Spleen (tissue), 11 donors: Measurements from ENCODE around the gene ATF4. TPM values are rescaled to one million over a fixed set of nuclear protein-coding genes. Genes with fewer than 3 reads are reported as not detected.

Experiments
- DNase-seq: peaks from one replicate; pipeline ENCODE4 v3.0.0-alpha.2; 2020
- H3K27ac ChIP-seq, 8 donors: fragments of 200-600 bp; sonication (generic) in 7 of 8; 1 replicate in 4 of 8; 2 replicates in 4 of 8; pipeline versions ENCODE4 v1.5.0 to v1.8.0; 2016 to 2021; ENCODE audit warnings: inconsistent platforms in 4 of 8, mild to moderate bottlenecking in 4 of 8, moderate library complexity in 1 of 8
- H3K27me3 ChIP-seq, 7 donors: fragments of 200-600 bp; sonication (generic) in 6 of 7; replicated peaks in 1 of 7; 1 replicate in 4 of 7; 2 replicates in 3 of 7; pipeline versions ENCODE4 v1.5.0 to v1.8.0; 2016 to 2021; ENCODE audit warnings: inconsistent platforms in 3 of 7, mild to moderate bottlenecking in 1 of 7
- H3K36me3 ChIP-seq, 6 donors: fragments of 200-600 bp; sonication (generic) in 5 of 6; 1 replicate in 4 of 6; 2 replicates in 2 of 6; pipeline versions ENCODE4 v1.5.0 to v1.8.0; 2016 to 2021; ENCODE audit warnings: inconsistent platforms in 2 of 6
- H3K4me1 ChIP-seq, 6 donors: fragments of 200-600 bp; sonication (generic) in 5 of 6; 1 replicate in 3 of 6; 2 replicates in 3 of 6; pipeline versions ENCODE4 v1.5.0 to v1.8.0; 2016 to 2021; ENCODE audit warnings: inconsistent platforms in 3 of 6
- H3K4me3 ChIP-seq, 8 donors: fragments of 200-600 bp; sonication (generic) in 7 of 8; 1 replicate in 4 of 8; 2 replicates in 4 of 8; pipeline versions ENCODE4 v1.5.0 to v1.8.0; 2016 to 2021; ENCODE audit warnings: inconsistent platforms in 4 of 8, mild to moderate bottlenecking in 4 of 8, moderate library complexity in 2 of 8
- H3K9me3 ChIP-seq, 8 donors: fragments of 200-600 bp; sonication (generic) in 7 of 8; 1 replicate in 4 of 8; 2 replicates in 4 of 8; pipeline versions ENCODE4 v1.5.0 to v1.8.0; 2016 to 2021; ENCODE audit warnings: inconsistent platforms in 4 of 8
- CTCF ChIP-seq, 11 experiments: fragments of 200-600 bp in 7 of 11; fragments of 450-650 bp in 4 of 11; sonication (generic) in 4 of 11; IDR thresholded peaks in 8 of 11; conservative IDR thresholded peaks in 3 of 11; 1 replicate in 7 of 11; 2 replicates in 4 of 11; pipeline versions ENCODE4 v1.4.0 to v1.8.0; 2016 to 2021; ENCODE audit warnings: antibody characterized with exemption in 11 of 11, inconsistent platforms in 4 of 11, mild to moderate bottlenecking in 1 of 11
- POLR2A ChIP-seq, 3 donors: fragments of 450-650 bp; IDR thresholded peaks; one replicate each; pipeline ENCODE4 v1.5.1; 2017; ENCODE audit warnings: antibody characterized with exemption in 3 of 3, mild to moderate bottlenecking in 1 of 3
- POLR2AphosphoS5 ChIP-seq, 3 donors: sonication (generic); formaldehyde crosslinking; IDR thresholded peaks; one replicate each; pipeline ENCODE4 v1.5.1; 2017; ENCODE audit warnings: antibody characterized with exemption in 3 of 3
- WGBS, 5 donors: extraction: QIAGEN DNeasy Blood & Tissue Kit in 3 of 5; methylation state at CpG; one replicate each; pipeline versions ENCODE4 v1.1.5 to v1.1.7; 2013 to 2018; 5-methylcytosine and 5-hydroxymethylcytosine counted together
- intact Hi-C: fragments of 100-400 bp; cut with DNase I; formaldehyde crosslinking; loops from one replicate; pipeline ENCODE4 v1.15.0; 2023; ENCODE audit warnings: low total_unique reads
- polyA plus RNA-seq, 3 donors: library from polyadenylated mRNA; stranded (reverse); fragments of 200-250 nt; gene quantifications; one replicate each; pipeline ENCODE4 v1.2.1, GENCODE V29; 2013
- total RNA-seq, 7 donors: library from RNA; depleted of rRNA in 3 of 7; stranded (reverse); fragments of >200 nt in 3 of 7; fragmentation: NEBNext Ultra II Directional in 4 of 7; extraction: Animal tissue kit (Norgen Biotek cat#: 25700) in 4 of 7; gene quantifications; one replicate each; pipeline versions ENCODE4 v1.1.0 to v1.2.1, GENCODE V29; 2016 to 2021
- donor health status: healthy with polysubstance abuse.
- donor health status: DM: no; HTN: no; CAD: no; lungs with moderate emphysema.
- donor health status: DM: no; HTN: no; CAD: no.
- donor health status: Bipolar disorder and iron deficiency.
- donor health status: healthy.
- donor health status: DM: no; HTN: no; CAD: no.
- donor health status: DM: yes; HTN: yes; CAD: no.

Gene ATF4
- total and polyA plus RNA-seq, 10 donors = 190 to 414 (median 274) TPM

DNA sequence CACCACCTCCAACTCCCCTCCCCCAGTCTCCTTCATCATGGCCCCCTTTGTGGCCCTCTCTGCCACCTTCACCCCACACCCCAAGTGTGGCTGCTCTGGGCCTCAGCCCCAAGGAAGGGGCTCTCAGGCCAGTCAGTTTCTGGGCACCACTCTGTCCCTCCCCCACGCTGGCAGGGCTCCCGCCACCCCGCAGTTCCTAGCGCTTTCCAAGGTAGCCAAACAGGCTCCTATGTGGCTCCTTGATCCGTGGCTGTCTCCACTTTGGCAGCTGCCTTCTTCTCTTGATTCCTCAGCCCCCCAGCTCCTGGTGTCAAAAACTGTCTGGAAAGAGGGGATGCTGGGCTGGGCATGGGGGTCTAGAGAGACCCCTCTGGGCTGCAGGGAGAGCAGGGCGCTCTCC lies 39.8 kb downstream of the ATF4 start:
- no peaks in the 10 kb centered on the region for H3K9me3 ChIP-seq
- DNase-seq = no peak
- WGBS, 5 donors = 53 to 70% (median 59%) methylated on average over 6 of the region's 6 CpGs
- H3K4me1 ChIP-seq = peaks cover 0 to 18% (median 8%) of the 10 kb centered on the region in 6 donors
- no peak overlapping the region for H3K27ac ChIP-seq
- no peaks in the 10 kb centered on the region for H3K36me3 ChIP-seq
- peaks cover 2 to 79% (median 46%) of the 10 kb centered on the region in 7 donors for H3K27me3 ChIP-seq
- H3K4me3 ChIP-seq = no peak overlapping the region
- TF ChIP-seq POLR2A (IDR thresholded peaks at IDR 0.05) (no peak), CTCF (IDR thresholded peaks at IDR 0.05 in 8 of 11, conservative IDR thresholded peaks at IDR 0.05 in 3 of 11) (no peak), POLR2AphosphoS5 (IDR thresholded peaks at IDR 0.05) (no peak)
- intact Hi-C loops = no loop called here

GRCh38 chr22:39562839-39563489 lies 42.6 kb downstream of the ATF4 start:
- Histone ChIP-seq H3K27me3 (peaks cover 0 to 50% (median 24%) of the 10 kb centered on the region in 7 donors), H3K4me1 (peaks cover 0 to 20% (median 14%) of the 10 kb centered on the region in 6 donors), H3K4me3 (no peak overlapping the region), H3K36me3 (no peaks in the 10 kb centered on the region), H3K27ac (no peak overlapping the region), H3K9me3 (no peaks in the 10 kb centered on the region)
- 74 to 79% (median 75%) methylated on average over 9 of the region's 9 CpGs for WGBS, 5 donors
- intact Hi-C loops = no loop called here
- TF ChIP-seq POLR2A (IDR thresholded peaks at IDR 0.05) = no peak
- no peak for TF ChIP-seq CTCF (IDR thresholded peaks at IDR 0.05 in 8 of 11, conservative IDR thresholded peaks at IDR 0.05 in 3 of 11)
- no peak for TF ChIP-seq POLR2AphosphoS5 (IDR thresholded peaks at IDR 0.05)
- DNase-seq = no peak

DNA sequence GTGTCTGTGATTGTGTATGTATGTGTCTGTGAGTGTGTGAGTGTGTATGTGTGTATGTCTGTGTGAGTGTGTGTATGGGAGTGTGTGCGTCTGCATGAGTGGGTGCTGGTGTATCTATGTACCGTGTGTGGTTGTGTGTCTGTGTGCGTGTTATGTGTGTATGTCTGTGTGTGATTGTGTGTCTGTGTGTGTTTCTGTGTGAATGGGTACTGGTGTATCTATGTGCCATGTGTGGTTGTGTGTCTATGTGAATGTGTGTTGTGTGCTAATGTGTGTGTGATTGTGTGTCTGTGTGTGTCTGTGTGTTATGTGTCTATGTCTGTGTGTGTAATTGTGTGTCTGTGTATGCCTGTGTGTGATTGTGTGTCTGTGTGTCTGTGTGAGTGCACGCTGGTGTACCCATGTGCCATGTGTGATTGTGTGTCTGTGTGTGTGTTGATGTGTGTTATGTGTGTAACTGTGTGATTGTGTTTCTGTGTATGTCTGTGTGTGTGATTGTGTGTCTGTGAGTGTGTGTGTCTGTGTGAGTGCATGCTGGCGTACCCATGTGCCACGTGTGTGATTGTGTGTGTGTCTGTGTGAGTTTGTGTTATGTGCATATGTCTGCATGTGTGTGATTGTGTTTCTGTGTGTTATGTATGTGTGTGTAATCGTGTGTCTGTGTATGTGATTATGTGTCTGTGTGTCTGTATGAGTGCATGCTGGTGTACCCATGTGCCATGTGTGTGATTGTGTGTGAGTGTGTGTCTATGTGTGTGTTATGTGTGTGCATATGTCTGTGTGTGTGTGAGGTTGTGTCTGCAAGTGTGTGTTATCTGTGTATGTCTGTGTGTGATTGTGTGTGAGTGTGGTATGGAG lies 43.4 kb downstream of the ATF4 start:
- H3K36me3 ChIP-seq = no peaks in the 10 kb centered on the region
- no peak for TF ChIP-seq POLR2AphosphoS5 (IDR thresholded peaks at IDR 0.05)
- peak in 1 of 3 donors; percentile 26 for TF ChIP-seq POLR2A (IDR thresholded peaks at IDR 0.05)
- TF ChIP-seq CTCF (IDR thresholded peaks at IDR 0.05 in 8 of 11, conservative IDR thresholded peaks at IDR 0.05 in 3 of 11) = peak in 1 of 11 experiments; percentile 9
- peaks cover 0 to 14% (median 9%) of the 10 kb centered on the region in 6 donors for H3K4me1 ChIP-seq
- H3K27me3 ChIP-seq = peaks cover 0 to 42% (median 17%) of the 10 kb centered on the region in 7 donors
- intact Hi-C loops = no loop called here
- WGBS, 5 donors = 67 to 90% (median 86%) methylated on average over 7 of the region's 7 CpGs
- H3K4me3 ChIP-seq = no peak overlapping the region
- no peaks in the 10 kb centered on the region for H3K9me3 ChIP-seq
- no peak overlapping the region for H3K27ac ChIP-seq
- DNase-seq = no peak

DNA sequence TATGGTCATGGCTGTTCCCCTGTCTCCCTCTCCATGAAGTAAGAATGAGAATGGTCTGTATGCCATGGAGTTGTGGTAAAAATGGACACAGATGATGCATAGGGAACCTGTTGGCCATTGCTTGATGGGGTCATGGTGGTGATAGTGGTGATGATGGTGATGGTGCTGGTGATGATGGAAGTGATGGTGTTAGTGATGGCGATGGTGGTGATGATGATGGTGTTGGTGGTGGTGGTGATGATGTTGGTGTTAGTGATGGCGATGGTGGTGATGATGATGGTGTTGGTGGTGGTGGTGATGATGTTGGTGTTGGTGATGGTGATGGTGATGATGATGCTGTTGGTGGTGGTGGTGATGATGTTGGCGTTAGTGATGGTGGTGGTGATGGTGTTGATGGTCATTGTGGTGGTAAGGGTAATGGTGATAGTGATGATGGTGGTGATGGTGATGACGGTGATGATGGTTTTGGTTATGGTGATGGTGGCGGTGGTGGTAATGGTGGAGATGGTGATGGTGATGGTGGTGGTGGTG lies 45.1 kb downstream of the ATF4 start:
- intact Hi-C loops = no loop called here
- H3K4me1 ChIP-seq = peaks cover 0 to 14% (median 9%) of the 10 kb centered on the region in 6 donors
- no peak overlapping the region for H3K4me3 ChIP-seq
- peaks cover 0 to 26% (median under 1%) of the 10 kb centered on the region in 7 donors for H3K27me3 ChIP-seq
- no peaks in the 10 kb centered on the region for H3K9me3 ChIP-seq
- 92 to 97% (median 95%) methylated on average over 5 of the region's 5 CpGs for WGBS, 5 donors
- H3K36me3 ChIP-seq = no peaks in the 10 kb centered on the region
- DNase-seq = no peak
- no peak overlapping the region for H3K27ac ChIP-seq
- TF ChIP-seq POLR2AphosphoS5 (IDR thresholded peaks at IDR 0.05) (no peak), CTCF (IDR thresholded peaks at IDR 0.05 in 8 of 11, conservative IDR thresholded peaks at IDR 0.05 in 3 of 11) (no peak), POLR2A (IDR thresholded peaks at IDR 0.05) (no peak)
